ENCODE data around the gene CHGA.

DNA sequence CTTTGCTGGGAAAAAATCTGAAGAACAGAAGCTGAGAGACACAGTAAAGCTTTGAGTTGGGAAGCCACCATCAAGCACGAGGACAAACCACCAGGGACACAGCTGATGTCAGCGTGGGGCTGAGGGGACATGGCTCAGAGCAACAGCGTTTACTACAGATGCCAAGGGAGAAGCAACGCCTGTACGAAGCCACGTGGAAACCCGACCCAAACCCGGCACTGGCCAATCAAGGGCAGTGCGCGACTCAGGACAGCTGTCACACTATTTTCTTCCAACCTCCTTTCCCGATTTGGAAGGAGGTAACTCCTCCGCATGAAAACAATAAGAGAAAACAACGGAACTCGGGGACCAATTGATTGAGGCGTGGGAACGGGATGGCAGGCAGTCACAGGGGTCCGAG, 20.2 kb upstream of the CHGA start:
- TF ChIP-seq POLR2A (IDR thresholded peaks at IDR 0.05; ENCODE audit: low read depth, low read length) (no peak), TAF1 (IDR thresholded peaks at IDR 0.05; ENCODE audit: low read depth, low read length) (no peak), POLR2AphosphoS5 (IDR thresholded peaks at IDR 0.05; ENCODE audit: low read depth, low read length) (no peak), PAX5 (IDR thresholded peaks at IDR 0.05; ENCODE audit: insufficient read depth, low read length, severe bottlenecking) (no peak), SPI1 (IDR thresholded peaks at IDR 0.05; ENCODE audit: low read depth, low read length) (no peak), POU2F2 (IDR thresholded peaks at IDR 0.05; ENCODE audit: low read depth, low read length) (no peak)
